Measurements from ENCODE around the gene ITGB1. TPM values are rescaled to one million over a fixed set of nuclear protein-coding genes. Genes with fewer than 3 reads are reported as not detected.
A peak's percentile ranks its signal among the peaks of the same experiment; 100 is the strongest.

Gene ITGB1
- total RNA-seq, 3 donors from 2014 or later: 438 to 1,565 (median 480) TPM

- Histone ChIP-seq H3K4me3 (no peak overlapping the region), H3K36me3 (no peaks in the 10 kb centered on the region), H3K9me3 (no peaks in the 10 kb centered on the region), H3K27me3 (no peaks in the 10 kb centered on the region), H3K4me1 (no peaks in the 10 kb centered on the region), H3K27ac (peak overlapping the region in 1 of 2 donors; percentile 3)
- DNase-seq (ENCODE audit: low spot score in 2 of 2): no peak
- TF ChIP-seq POLR2AphosphoS5 (IDR thresholded peaks at IDR 0.05) (no peak), CTCF (IDR thresholded peaks at IDR 0.05) (no peak), POLR2A (IDR thresholded peaks at IDR 0.05) (no peak)
- intact Hi-C loops (cut with DNase I; ENCODE audit: low total_unique reads): no loop called here
These were observed 25.2 kb upstream of the ITGB1 start for GRCh38 chr10:32982911-32983909.

GRCh38 chr10:32982293-32982709, 24.3 kb upstream of the ITGB1 start:
- H3K36me3 ChIP-seq: no peaks in the 10 kb centered on the region
- H3K27ac ChIP-seq: peak overlapping the region; percentile 96
- H3K27me3 ChIP-seq: no peaks in the 10 kb centered on the region
- no peak for DNase-seq (ENCODE audit: low spot score in 2 of 2)
- H3K4me1 ChIP-seq: no peaks in the 10 kb centered on the region
- intact Hi-C loops (cut with DNase I; ENCODE audit: low total_unique reads): no loop called here
- no peaks in the 10 kb centered on the region for H3K9me3 ChIP-seq
- TF ChIP-seq POLR2AphosphoS5 (IDR thresholded peaks at IDR 0.05): no peak
- TF ChIP-seq POLR2A (IDR thresholded peaks at IDR 0.05): no peak
- no peak for TF ChIP-seq CTCF (IDR thresholded peaks at IDR 0.05)
- no peak overlapping the region for H3K4me3 ChIP-seq

GRCh38 chr10:32981760-32982159, 23.7 kb upstream of the ITGB1 start:
- H3K36me3 ChIP-seq: no peaks in the 10 kb centered on the region
- peak overlapping the region; percentile 96 for H3K27ac ChIP-seq
- no peaks in the 10 kb centered on the region for H3K27me3 ChIP-seq
- H3K4me3 ChIP-seq: no peak overlapping the region
- no peaks in the 10 kb centered on the region for H3K4me1 ChIP-seq
- TF ChIP-seq POLR2AphosphoS5 (IDR thresholded peaks at IDR 0.05) (no peak), CTCF (IDR thresholded peaks at IDR 0.05) (no peak), POLR2A (IDR thresholded peaks at IDR 0.05) (no peak)
- no peaks in the 10 kb centered on the region for H3K9me3 ChIP-seq
- no peak for DNase-seq (ENCODE audit: low spot score in 2 of 2)
- intact Hi-C loops (cut with DNase I; ENCODE audit: low total_unique reads): no loop called here

GRCh38 chr10:32980558-32981468, 22.8 kb upstream of the ITGB1 start:
- intact Hi-C loops (cut with DNase I; ENCODE audit: low total_unique reads): no loop called here
- H3K36me3 ChIP-seq: no peaks in the 10 kb centered on the region
- H3K9me3 ChIP-seq: no peaks in the 10 kb centered on the region
- H3K4me1 ChIP-seq: no peaks in the 10 kb centered on the region
- no peaks in the 10 kb centered on the region for H3K27me3 ChIP-seq
- TF ChIP-seq CTCF (IDR thresholded peaks at IDR 0.05) (peak in 1 of 3 donors; percentile 14), POLR2A (IDR thresholded peaks at IDR 0.05) (no peak), POLR2AphosphoS5 (IDR thresholded peaks at IDR 0.05) (peak; percentile 77 to 84 (median 83))
- DNase-seq (ENCODE audit: low spot score in 2 of 2): peak; percentile 80 to 91
- peak overlapping the region; percentile 50 to 77 (median 60) for H3K4me3 ChIP-seq
- H3K27ac ChIP-seq: peak overlapping the region; percentile 96

Data from breast epithelium (tissue), 4 donors.